HG03520 (cell line): ENCODE measurements around the gene MAPK11.

ENCODE experiments used
- ATAC-seq: cut with Tn5 transposase; IDR thresholded peaks from one replicate; pipeline ENCODE4 v1.9.1; 2021; ENCODE audit warnings: mild to moderate bottlenecking, moderate library complexity; ENCODE audit not compliant: unreplicated experiment

MAPK11 gene

DNA sequence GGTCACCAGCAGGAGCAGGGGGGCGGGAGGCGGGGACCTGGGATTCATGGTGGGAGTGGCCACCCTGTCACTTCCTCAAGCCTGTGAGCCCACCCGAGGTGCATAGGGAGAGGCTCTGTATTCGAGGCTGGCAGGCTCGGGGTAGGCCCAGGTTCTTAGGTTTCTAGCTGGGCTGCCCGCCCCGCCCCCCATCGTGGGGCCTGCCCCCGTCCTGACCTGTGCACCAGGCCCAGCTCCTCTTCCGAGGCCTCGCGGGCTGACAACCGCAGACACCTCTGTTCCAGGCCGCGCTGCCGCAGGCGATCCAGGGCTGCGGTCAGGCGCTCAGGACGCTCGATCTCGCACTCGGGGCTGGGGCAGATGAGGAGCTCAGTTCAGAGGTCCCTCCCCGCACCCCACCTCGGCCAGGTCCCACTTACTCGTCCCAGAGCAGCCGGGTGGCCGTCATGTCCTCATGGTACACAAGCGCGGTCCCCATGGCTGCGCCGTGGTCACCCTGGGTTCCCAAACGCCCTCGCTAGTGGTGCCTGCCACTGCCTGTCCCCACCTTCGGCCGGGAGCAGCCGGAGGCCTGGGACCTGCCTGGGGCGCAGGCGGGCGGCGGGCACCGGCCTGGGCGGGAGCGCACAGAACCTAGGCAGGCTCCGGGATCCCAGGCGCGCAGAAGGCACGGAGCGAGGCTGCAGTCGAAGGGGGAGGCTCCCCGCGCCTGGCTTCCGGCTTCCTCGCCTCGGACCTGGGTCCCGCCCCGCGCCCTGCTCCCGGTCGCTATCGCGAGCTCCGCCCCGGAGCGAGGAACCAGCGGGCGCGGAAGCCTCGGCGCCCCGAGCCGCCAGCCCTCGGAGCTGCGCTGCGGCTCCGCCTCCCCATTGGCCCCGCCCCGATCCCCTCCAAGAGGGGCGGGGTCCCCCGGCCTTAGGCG lies 19.4 kb downstream of the MAPK11 start, which contains the start of gene HDAC10:
TSS of gene HDAC10 (minus strand) at position 711 of the 922 bp plus-strand sequence. CDS start at position 478, 233 bp downstream.
- peak; percentile 37 for ATAC-seq

DNA sequence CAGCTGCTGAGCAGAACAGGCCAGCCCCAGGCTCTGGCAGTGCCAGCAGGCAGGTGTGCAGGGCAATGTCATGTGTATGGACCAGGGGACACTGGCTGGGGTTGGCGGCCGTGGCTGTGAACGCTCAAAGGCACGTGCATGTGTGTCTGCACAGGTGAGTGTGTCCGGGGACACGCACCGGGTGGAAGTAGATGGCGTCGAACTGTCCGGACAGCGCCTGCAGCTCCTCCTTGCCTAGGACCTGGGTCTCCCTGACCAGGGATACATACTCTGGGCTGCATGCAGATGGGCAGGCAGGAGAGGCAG lies 20.0 kb downstream of the MAPK11 start:
- no peak for ATAC-seq

DNA sequence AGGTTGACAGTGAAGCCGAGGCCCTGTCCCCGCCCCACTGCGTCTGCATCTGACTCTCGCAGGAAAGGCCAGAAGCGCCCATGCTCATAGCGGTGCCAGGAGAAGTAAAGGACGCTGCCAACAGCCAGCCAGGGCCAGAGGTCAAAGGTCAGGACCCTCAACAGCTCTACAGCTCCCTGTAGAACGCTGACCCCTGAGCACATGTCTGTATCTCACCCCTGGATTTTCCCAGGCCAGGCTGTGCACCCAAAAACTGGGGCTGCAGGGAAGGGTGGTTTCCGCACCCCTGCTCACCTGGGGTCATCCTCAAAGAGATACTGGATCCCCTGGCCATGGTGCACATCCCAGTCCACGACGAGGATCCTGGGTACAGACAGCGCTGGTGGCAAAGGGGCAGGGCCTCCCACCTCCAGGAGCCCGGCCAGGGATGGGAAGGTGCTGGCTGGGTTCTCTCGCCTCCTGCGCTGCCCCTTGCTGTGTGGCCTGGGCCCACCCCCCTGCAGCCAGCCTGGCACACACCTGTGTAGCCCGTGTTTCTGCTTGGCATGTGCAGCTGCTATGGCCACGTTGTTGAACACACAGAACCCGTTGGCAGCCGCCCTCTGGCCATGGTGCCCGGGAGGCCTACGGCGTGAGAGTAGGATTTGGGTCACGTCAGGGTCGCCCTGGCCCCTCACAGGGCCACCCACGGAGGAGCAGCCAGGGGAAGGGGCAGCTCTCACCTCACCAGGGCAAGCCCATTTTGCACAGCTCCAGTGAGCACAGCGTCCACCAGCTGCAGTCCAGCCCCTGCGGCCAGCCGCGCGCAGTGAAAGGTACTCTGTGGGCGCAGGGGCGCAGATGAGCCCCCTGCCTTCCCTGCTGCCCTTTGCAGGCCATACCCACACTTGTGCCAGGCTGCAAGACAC lies 20.6 kb downstream of the MAPK11 start:
- no peak for ATAC-seq

DNA sequence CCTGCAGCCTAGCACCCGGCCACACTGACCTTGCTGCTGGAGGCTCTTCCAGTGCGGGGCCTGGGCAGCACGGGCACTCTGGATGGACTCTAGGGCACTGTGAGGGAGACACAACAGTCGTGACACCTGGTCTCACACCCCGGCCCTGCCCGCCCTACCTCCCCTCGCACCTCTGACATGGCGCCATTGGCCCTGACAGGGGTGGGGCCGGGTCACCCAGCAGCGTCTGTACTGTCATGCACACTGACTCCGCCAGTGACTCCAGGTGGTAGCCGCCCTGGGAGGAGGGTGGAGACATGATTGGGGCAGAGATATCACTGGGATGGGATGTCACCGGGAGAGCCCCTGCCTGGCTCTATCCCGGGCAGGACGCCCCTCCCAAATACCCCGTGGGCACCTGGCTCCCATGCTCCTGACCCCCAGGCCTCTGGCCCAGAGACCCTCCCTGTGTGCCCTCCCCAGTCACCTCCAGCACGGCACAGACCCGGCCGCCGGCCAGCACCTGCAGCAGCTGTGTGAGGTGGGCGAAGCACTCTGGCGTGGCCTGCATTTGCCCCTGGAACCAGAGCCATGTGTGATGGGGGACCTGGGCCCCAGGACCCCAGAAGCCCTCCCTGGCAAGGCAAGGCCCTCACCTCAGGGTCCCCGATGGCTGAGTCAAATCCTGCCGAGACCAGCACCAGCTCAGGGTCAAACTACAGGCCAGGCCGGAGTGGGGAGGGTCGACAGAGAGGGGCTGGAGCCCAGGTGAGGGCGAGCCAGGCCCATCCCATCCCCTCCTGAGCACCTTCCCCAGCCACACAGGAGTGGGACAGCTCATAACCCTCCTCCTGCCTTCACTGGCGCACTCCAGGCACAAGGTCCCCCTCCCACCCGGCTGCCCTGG lies 21.7 kb downstream of the MAPK11 start:
- no peak for ATAC-seq

DNA sequence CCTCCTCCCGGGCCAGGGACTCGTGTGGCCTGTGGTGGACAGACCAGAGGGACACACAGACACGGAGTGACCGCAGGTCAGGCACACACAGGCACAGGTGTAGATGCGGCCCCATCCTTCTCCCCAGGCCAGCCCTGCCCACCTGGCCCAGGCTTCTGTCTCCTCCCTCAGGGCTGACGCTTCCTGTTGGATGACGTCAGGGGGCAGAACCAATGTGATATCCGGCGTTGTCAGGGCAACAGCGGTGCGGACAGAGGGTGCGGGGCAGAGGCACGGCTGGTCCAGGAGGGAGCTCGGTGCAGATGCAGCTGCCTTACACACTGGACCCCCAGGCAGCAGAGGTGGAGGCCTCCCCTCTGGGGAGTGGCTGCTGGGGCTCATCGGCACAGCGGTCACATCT lies 22.4 kb downstream of the MAPK11 start:
- ATAC-seq, result no peak

DNA sequence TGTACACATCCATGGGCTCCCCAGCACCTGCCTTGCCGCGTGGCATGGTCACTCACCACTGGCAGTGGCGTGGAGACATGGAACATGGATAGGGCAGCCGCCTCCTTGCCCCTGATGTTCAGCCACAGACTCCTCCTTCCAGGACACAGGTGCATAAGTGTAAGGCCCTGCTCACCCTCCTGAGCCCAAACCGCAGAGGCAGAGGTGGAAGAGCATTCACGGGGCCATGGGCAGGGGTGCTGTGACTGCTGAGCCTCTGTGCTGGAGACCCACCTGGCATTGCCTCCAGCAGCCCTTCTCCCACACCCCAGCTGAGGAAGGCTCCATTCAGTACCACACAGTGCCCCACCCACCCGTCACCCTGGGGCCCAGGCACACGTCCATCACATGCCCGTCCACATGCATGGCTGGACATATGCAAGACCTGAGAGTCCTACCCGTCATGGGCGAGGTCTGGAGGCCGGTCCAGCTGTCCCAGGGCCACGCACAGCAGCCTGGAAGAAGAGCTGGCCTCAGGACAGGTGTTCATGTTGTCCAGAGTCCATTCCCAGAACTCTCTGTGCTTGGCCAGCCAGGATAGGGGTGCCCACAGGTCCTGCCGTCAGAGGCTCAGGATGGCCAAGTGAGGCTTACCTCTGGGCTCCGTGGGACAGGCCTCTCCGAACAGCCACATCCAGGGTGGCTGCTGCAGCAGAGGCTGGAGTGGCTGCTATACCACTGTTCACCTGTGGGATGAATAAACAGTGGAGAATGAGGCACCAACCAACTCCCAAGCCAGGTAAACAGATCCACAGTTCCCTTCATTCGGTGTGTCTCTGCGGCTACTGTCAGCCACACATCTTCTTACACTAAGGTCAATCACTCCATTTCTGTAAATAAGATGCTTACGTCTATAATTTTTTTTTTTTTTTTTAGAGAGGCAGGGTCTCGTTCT lies 23.7 kb downstream of the MAPK11 start:
- no peak for ATAC-seq

DNA sequence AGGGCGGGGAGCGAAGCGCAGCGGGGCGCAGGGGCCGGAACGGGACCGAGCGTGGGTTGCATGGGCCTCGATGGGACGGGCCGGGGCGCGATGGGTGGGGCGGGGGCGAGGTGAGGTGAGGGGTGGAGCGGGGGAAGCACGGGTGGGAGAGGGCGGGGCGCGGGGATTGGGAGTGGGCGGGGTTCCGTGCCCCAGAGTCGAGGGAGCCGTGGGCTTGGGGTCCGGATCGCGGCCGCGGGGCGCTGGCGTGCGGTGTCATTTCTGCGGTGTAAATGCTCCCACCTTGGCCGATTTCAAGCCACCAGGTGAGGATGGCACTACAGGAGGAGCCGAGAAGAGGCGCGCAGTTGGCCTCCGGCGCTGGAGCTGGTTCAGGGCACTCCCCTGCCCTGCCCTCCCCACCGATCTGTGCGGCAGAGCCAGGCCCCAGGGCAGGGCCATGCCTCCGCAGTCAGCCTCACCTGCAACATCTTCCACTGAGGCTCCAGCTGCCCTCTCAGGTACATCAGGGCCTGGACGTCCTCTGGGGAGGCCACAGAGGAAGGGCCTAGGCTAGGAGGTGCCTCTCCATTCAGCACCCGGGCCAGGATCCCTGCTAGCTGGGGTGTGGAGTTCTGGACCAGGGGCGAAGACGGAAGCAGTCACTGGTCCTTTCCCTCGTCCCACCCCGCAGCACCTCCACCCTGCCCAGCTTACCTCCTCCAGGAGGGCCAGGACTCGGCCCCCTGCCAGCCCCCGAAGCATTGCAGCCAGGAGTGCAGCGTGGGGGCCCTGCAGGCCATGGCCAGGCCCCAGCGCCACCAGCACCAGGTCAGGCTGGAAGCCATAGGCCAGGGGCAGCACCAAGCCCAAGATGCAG lies 24.7 kb downstream of the MAPK11 start:
- ATAC-seq, result no peak

DNA sequence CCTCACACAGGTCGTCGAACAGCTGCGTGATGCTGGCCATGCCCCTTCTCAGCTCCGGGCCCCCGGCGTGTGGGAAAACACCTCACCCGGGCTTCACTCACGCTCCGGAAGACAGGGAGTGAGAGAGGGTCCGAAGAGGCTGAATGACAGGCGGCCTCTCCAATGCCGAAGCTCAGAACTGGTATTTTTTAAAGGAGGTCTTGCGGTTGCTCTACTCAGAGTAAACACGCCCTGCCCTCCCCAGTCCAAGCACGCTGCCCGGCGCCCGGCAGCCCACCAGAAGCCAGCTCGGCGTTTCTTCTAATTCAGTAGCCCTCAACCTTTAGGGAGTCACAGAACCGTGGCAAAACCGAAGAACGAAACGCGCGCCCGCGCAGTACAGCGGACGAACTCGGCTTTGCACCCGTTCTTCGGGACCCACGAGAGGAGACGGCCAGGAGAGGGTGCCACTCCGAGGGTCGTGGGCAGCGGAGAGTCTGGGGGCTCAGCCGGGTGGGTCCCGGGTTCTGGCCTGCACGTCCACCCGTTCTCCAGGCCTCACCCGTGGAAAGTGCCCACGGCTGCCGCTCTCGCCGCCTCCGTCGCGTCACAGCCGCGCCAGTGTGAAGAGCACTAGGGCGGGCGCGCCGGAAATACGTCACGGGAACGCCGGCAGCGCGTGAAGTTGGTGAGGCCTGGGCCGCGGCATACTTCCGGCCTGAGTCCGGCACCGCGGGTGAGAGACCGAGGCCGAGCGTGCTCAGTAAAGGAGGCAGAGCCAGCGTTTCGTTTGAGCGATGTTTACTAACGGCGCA lies 25.6 kb downstream of the MAPK11 start, which contains the start of gene TUBGCP6:
TSS of gene TUBGCP6 (minus strand) at position 604 of the 794 bp plus-strand sequence. CDS start at position 40, 564 bp downstream.
- peak; percentile 50 for ATAC-seq

DNA sequence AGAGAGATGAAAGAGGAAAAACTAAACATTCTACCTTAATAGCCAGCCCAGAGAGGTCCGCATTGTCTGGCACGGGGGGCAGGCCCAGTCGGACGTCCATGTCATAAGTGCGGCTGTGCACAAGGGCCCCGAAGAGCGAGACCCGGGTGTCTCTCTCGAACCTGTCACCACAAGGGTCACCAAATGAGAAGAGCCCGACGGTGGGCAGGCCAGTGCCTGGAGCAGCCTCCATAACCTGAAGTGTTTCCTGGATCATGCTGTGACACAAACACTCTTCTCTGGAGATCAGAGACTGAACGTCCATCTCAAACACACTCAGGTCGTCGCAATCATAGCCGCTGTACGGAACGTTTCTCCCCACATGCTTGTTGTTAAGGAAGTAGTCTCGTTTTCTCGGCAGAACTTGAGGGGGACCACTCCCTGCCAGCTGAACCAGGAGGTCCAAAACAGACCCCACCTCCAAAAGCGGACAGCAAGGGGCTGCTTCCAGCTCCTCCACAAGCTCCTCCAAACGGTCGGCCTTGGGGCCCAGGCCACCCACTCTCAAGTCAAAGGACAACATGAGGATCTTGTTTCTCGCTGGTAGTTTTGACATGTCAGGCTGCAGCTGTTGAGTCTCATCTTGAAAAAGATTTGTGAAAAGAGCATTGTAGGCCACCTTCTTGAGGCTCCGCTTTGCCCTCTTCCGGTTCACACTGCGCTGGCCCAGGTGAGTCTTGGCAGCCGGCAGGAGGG lies 26.3 kb downstream of the MAPK11 start:
- ATAC-seq, result no peak

DNA sequence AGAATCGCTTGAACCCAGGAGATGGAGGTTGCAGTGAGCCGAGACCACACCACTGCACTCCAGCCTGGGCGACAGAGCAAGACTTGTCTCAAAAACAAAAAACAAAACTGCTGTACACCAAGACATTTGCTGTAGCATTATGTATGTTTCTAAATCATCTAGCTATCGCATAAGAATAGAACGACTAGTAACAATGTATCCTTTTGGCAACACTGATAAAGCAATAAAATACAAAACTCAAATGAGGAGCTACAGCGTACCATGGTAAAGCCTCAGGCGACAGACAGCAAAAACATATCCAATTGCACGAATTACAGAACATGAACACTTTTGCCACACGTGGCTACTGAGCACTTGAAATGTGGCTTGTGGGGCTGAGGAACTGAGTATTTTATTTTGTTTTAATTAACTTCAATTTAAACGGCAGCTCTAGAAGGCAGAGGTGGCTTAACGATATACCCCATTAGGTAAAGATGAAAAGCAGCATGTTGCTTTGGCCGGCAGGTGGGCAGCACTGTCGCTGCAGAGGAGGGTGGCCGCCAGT lies 27.7 kb downstream of the MAPK11 start:
- ATAC-seq, result no peak

DNA sequence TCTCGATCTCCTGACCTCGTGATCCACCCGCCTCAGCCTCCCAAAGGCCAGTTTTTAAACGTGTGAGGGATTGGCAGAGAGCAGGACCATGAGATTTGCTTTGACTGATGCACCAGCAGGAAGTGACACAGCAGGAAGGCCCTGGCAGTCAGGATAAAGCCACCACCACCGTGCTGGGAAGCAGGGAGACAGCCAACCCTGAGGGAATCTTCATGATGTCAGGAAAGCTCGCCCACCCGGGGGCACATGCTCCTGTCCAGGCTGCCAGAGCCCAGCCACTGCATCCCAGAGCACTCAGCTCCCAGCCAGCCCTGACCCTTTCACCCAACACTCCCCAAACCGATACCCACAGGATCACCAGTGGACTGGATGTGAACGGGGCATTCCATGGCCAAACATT lies 31.4 kb downstream of the MAPK11 start:
- no peak for ATAC-seq

DNA sequence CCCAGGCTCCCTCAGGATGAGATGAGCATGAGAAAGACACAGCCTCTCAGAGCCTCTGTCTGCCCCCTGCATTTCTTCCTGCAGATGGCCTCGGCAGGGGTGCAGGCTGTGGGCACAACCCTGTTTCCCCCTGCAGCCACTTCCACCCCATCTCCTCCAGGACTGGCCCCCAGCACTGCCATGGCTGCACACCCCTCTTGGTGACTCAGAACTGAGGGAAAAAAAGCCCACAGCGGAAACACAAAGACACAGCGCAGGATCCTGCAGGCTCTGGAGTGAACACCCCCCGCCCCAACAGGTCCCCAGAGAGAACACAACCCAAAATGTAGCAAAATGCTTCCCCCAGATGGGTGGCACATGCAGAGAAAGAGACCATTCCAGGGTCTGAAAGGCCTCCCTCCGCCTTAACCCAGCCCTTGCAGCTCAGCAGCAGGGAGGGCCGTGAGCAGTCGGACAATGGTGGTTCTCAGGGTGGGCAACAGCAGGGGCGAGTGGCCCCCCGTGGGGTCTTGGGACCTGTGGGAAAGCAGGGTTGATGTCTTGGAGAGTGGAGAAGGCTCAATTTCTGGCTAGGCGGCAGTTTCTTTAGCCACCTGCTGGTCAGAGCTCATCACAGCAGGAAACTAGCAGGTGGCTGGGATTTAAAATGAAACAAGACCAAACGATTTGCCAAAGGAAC lies 33.3 kb downstream of the MAPK11 start:
- ATAC-seq, result no peak

DNA sequence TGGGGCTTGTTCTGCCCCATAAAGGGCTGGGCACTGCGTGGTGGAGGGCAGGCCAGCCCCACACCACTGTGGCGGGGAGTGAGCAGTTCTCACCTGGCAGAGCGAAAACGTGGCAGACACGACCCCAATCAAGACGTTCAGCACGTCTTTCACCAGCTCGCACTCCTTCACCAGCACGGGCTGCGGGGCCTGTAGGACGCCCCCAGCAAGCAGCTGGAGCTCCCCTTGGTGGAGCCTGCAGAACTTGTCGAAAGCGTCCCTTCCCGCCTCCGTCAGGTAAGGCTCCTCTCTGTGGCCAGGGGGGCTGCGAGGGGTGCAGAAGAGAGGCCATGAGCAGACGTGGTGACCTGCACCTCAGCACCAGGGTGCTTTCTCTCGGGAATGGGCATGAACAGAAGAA lies 37.0 kb downstream of the MAPK11 start:
- no peak for ATAC-seq

DNA sequence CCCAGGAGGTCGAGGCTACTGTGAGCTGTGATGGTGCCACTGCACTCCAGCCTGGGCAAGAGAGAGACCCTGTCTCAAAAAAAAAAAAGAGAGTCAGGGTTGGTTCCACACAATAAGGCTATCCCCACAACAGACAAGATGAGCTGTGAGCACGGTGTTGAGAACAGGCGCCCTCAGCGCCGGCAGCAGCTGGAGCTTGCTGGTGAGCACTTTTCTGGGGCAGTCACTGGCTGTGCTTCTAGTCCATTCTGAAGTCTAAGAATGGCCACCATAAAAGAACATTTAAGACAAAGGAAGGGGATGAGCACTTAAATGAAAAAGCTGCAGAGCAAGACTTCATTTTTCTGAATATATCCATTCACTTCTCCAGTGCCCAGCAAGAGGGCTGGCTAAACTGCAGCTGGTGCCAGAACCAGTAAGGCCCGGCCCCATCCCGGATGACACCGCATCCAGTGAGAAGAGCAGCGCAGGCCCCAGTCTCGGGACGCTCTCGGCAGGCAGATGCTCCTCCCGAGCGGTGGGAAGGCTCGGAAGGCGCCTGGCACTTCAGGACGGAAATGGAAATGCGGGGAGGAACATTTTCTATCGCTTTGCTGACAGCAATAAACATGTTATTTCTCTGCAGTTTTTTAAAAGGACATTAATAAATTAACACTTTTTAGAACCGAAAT lies 37.6 kb downstream of the MAPK11 start:
- no peak for ATAC-seq

DNA sequence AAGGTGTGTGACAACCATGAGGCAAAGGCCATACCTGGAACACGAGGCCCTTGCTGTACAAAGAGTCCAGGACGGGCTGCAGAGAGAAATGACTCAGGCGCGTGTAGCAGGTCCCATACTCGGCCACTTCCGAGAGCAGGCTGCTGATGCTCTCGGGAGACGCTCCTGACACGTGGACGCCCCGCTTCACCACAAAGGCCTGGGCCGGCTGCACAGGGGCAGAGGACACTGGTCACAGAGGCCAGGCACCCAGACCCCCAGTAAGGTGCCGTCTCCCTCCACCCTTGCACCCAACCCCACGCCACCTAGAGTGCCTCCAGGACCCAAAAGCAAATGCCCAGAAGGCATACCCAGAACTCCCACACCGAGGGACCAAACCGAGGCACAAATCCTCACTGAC lies 40.8 kb downstream of the MAPK11 start:
- ATAC-seq, result no peak

DNA sequence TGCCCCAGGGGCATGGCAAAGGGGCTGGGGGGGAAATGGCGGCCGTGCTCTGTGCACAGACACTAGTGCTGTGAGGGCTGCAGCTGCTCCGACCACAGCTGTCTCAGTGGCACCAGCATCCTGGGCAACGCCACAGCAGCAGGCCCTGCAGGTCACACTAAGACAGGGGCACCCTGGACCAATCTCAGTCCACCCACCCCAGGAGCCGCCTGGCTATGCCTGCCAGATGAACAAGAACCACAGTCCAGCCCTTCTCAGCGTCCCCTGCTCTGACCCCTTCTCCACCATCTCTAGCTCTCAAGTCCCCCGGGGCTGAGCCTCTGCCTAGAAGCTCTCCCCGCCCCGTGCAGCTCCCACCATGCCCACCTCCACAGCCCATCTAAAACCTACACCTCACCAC lies 41.8 kb downstream of the MAPK11 start:
- no peak for ATAC-seq
